ENCODE measurements around the gene ALKBH5. TPM values are rescaled to one million over a fixed set of nuclear protein-coding genes. Genes with fewer than 3 reads are reported as not detected.

The ALKBH5 gene
- total and polyA plus RNA-seq, 2 of the 8 experiments (the other 6 are each of a cell fraction or from before 2014, with no cell fraction given): 63.7 to 86.4 TPM

DNA sequence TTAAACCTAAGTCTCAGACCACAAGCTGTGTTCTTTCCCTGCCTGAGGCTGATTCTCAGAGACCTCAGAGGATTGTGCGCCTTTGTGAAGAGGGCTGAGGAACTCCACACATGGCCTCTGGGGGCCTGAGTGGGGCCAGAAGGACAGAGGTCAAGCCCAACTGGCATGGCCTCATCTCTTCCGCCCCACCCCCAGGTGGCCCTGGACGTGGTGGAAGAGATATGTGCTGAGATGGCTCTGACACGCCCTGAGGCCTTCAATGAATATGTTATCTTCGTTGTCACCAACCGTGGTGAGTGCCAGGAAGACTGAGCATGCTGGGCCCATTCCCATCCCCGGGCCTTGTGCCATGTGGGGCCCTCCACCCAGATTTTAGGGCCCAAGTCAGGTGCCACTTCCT is 20.1 kb upstream of the ALKBH5 start (continued):
- TF ChIP-seq SIN3A (conservative IDR thresholded peaks at IDR 0.05 in 1 of 2, IDR thresholded peaks at IDR 0.05 in 1 of 2; ENCODE audit: low read depth in 1 of 2, low read length in 2 of 2): no peak
- TF ChIP-seq CTBP2 (IDR thresholded peaks at IDR 0.05; ENCODE audit: borderline replicate concordance, insufficient read depth, insufficient read length, low read length): no peak
- no peak for TF ChIP-seq FOSL1 (IDR thresholded peaks at IDR 0.05; ENCODE audit: insufficient read depth, low read depth, low read length)
- TF ChIP-seq GTF2F1 (IDR thresholded peaks at IDR 0.05; ENCODE audit: borderline replicate concordance, low read depth, low read length): no peak
